GM20000 (cell line): ENCODE data around the gene CDIPT.

Experiments used
- DNase-seq: peaks from one replicate; pipeline ENCODE4 v3.0.0; 2012; ENCODE audit warnings: low spot score
- CTCF ChIP-seq: IDR thresholded peaks from 2 replicates; pipeline ENCODE4 v1.5.1; 2012; ENCODE audit warnings: mild to moderate bottlenecking, control low read depth; ENCODE audit errors: extremely low read depth, missing control alignments

Gene CDIPT

GRCh38 chr16:29852654-29853053 is 10.4 kb downstream of the CDIPT start:
- no peak for DNase-seq
- no peak for TF ChIP-seq CTCF

GRCh38 chr16:29850998-29851397 is 12.0 kb downstream of the CDIPT start:
- DNase-seq: no peak
- TF ChIP-seq CTCF: no peak

GRCh38 chr16:29849505-29849904 is 13.5 kb downstream of the CDIPT start:
- no peak for DNase-seq
- TF ChIP-seq CTCF: no peak

- peak; percentile 95 for TF ChIP-seq CTCF
- DNase-seq: peak; percentile 82
These were observed 14.4 kb downstream of the CDIPT start for GRCh38 chr16:29848420-29849297.

- TF ChIP-seq CTCF: no peak
These were observed 17.4 kb downstream of the CDIPT start for GRCh38 chr16:29845656-29846055.

GRCh38 chr16:29844575-29845331 is 18.3 kb downstream of the CDIPT start:
- no peak for DNase-seq
- TF ChIP-seq CTCF: no peak

More at GRCh38 chr16:29845656-29846055, 17.4 kb downstream of the CDIPT start:
- no peak for DNase-seq

- TF ChIP-seq CTCF: no peak
- DNase-seq: no peak
These were observed 19.1 kb downstream of the CDIPT start for GRCh38 chr16:29843931-29844330.
